GM19372 (cell line): Measurements from ENCODE around the gene LAPTM4A.
"Not testable (repeated sequence)": the region's sequence is repeated elsewhere in the genome, so short reads cannot be mapped to it uniquely, and the experiment has no call there.

Experiments used
- ATAC-seq: cut with Tn5 transposase; IDR thresholded peaks from one replicate; pipeline ENCODE4 v1.9.1; 2021; ENCODE audit warnings: mild to moderate bottlenecking, low read depth, moderate library complexity; ENCODE audit not compliant: unreplicated experiment

Gene LAPTM4A

GRCh38 chr2:20077411-20077940 lies 26.0 kb upstream of the LAPTM4A start:
- no peak for ATAC-seq

GRCh38 chr2:20076757-20077156 lies 25.3 kb upstream of the LAPTM4A start:
- no peak for ATAC-seq

DNA sequence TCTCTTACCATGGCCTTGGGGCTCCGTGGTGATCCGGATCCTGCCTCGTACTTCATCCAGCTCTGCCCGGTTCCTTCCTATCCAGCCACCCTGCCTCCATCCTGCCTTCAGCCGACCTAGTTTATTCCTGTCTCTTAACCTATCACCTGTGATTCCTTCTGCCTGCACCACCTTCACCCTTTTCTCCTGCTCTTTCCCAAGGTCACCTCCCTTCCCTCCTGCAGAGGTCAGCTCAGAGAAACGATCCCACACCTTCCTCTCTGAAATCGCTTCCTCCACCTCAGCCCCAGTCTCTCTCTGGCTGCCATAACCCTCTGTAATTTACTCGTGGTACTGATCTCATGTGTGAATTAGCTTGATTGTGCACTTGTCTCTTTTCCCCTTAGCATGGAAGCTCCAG lies 23.5 kb upstream of the LAPTM4A start:
- ATAC-seq = no peak

DNA sequence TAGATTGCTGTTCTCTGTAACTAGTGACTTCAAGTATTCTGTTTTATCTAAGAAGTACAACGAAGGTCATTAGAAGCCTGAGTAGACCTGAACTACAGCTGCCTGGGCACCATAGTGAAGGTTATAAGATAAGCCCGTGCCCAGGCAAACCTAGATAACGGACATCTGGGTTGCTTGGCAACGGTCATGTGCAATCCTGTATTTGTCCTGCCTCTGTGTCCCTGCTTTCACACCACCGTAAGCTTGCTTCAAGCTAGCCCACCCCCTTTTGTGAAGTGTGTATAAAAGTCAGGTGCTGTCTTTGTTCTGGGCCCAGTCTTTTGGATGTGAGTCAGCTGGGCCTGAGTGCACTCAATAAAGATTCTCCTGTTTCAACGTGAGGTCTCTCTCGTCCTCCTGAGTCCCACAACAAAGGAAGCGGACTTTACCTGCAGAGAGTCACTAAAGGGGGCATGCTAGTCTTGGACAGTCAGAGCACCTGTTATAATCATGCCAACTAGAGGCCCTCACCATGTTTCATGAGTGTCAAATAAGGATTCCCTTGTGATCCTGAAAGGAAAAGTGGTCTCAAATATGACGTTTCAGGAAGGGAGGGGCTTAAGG lies 22.7 kb upstream of the LAPTM4A start:
- not testable (repeated sequence) for ATAC-seq

DNA sequence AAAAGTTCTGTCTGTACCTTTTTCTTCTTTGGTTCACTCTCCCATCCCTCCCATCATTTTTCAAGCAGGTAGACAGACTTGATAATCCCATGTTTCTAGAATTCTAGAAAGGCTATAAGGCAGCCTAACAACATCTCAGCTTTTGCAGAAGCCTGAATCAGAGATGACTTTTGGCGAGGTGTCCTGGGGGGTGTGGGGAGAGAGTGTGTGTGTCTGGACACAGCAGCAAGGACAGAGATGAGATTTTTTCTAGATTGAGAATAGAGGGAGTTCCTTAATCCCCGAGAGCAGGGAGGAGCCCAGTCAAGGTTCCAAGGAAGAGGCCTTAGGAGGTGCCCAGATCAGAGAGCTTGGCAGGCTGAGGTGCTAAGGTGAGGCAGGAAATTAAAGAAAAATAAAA lies 22.0 kb upstream of the LAPTM4A start:
- ATAC-seq = no peak

GRCh38 chr2:20072436-20073158 lies 21.2 kb upstream of the LAPTM4A start:
- ATAC-seq = no peak

GRCh38 chr2:20071397-20072383 lies 20.3 kb upstream of the LAPTM4A start:
- no peak for ATAC-seq

DNA sequence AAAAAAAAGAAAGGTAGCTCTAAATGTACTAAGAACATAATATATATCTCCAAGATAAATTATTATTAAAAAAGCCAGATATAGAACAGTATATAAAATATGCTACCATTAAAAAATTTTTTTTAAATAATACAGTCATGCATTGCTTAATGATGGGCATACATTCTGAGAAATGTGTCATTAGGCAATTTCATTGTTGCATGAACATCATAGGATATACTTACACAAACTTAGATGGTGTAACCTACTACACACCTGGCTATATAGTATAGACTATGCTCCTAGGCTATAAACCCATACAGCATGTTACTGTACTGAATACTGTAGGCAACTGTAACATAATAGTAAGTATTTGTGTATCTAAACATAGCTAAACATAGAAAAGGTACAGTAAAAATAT lies 18.3 kb upstream of the LAPTM4A start:
- ATAC-seq = no peak

DNA sequence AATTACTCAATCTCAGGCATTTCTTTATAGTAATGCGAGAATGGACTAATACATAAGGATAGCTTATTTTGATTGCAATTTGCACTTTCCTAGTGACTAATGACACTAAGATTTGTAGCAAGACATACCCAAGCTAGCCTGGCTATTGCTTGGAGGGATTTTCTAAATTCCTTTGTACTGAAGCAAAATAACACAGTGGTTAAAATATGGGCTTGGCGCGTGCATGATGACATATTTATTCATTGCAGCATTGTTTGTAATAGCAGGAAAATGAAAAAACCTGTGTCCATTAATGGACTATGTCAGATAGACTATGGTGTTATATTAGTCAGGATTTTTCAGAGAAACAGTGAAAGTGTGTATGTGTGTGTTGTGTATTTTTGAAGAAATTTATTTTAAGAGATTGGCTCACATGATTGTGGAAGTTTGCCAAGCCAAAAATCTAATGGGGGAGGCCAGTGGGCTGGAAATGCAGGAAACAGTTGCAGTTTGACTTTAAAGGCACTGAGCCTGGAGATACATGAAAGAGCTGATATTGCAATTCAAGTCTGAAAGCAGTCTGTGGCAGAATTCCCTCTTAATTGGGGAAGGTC lies 16.7 kb upstream of the LAPTM4A start:
- ATAC-seq = no peak

DNA sequence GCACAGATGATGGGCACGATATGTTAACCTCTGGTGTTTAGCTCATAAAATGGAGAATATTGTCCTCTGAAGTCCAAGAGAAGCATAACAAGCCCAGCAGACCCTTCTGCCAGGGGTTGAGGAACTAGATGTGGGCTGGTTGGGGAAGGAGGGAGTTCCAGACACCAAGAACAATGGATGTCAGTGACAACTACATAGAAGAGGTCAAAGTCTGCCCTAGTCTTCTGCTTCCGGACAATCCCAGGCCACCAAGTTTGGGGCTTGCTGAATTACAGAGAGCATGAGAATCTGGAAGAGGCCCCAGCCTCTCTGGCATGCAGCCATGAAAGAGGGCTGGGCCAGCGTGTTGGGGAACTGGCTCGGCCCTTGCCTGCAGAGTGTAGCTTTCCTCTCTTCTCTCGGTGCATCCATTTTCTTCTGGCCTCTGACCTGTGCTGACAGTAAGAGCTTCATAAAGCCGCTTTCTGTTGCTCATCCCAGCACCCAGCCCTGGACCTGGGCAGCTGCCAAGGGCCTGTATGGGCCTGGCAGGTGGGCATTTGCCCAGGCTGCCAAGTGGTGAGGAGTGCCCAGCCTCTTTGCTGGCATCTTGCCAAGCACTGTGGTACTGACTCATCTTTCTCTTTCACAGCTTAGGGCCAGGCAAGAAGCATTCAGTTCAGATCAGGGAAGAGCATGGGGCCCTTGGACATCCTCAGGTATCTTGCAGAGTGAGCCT lies 14.6 kb upstream of the LAPTM4A start:
- ATAC-seq = no peak

DNA sequence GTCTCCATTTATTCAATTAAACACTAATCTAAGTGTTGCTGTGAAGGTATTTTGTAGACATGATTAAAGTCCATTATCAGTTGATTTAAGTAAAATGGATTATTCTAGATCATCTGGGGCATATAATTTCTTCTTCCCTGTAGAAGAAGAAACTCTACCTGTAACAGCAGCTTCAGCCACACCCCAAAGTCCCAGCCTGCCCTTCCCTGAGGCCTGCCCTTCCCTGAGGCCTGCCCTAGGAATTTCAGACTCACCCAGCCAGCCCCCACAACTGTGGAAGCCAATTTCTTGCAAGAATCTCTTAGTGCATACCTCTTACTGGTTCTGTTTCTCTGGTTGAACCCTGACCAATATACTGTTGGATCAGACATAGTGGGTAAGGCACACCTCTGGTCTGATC lies 13.4 kb upstream of the LAPTM4A start:
- no peak for ATAC-seq

- no peak for ATAC-seq
Measured at GRCh38 chr2:20064421-20064820, 13.0 kb upstream of the LAPTM4A start.

- no peak for ATAC-seq
Measured at GRCh38 chr2:20062615-20063545, 11.5 kb upstream of the LAPTM4A start.

- ATAC-seq = no peak
Measured at GRCh38 chr2:20061940-20062339, 10.5 kb upstream of the LAPTM4A start.

DNA sequence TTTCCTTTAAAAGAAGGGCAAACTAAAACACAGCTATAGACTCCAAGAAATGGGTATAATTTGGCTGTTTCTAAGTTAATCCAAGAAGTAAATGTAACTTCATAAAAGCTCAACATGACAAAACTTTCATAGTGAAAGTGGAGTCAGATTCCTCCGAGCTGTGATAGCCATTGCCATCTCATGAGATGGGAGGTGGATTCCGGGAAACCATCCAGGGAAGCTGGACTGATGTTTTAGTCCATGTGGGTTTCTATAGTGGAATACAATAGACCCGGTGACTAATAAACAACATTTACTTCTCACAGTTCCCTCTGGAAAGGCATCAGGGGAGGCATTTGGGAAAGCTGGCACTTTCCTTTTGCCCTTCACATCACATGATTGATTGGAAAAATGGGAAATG lies 10.0 kb upstream of the LAPTM4A start:
- no peak for ATAC-seq

GRCh38 chr2:20060106-20060505 lies 8.7 kb upstream of the LAPTM4A start:
- no peak for ATAC-seq

DNA sequence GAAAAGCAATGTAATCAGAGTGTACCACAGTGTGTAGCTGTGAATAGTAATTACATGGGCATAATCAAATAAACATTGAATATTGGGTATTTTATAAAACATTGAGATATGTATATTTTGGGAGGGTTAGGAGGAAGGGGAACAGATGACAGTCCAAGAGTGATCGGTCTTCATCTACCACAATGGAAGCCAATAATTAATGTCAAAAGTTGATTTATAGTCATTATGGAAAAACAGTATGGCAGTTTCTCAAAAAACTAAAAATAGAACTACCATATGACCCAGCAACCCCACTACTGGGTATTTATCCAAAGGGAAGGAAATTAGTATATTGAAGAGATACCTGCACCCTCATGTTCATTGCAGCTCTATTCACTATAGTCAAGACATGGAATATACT lies 5.8 kb upstream of the LAPTM4A start:
- ATAC-seq = no peak

DNA sequence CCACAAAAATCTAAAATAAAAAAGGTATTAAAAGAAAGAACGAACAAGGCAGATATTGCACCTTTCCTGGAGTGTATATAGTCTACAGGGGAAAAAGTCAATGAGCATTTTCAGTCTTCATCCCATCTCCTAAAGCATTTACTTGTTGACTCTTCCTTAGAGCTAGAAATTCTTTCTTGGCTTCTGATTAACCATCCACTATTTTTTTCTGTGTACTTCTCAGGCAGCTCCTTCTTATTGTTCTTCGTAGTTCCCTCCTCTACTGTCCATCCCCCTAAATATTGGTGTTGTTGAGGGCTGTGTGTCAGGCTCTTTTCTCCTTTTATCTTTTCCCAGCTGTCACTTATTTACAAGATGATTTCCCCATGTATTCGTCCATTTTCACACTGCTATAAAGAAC lies 3.5 kb upstream of the LAPTM4A start:
- no peak for ATAC-seq

- ATAC-seq = no peak
Measured at GRCh38 chr2:20054119-20054518, 2.7 kb upstream of the LAPTM4A start.
